Endothelial cell of umbilical vein (primary cell): Measurements from ENCODE around the gene PPHLN1. TPM values are rescaled to one million over a fixed set of nuclear protein-coding genes. Genes with fewer than 3 reads are reported as not detected.

Experiments used
- BruUV-seq: library from RNA; stranded (reverse); fragments of 400-500 nt; replicated peaks from 2 replicates; lab custom pipeline; 2021; lab: Mats Ljungman, UMichigan
- CTCF ChIA-PET: fragments of 300-600, 350-600 bp; sonication (Branson Sonifier 250); formaldehyde crosslinking; loops from one replicate; lab custom pipeline; 2021; ENCODE audit warnings: antibody characterized with exemption, inconsistent platforms; lab: Charles Lee
- POLR2A ChIA-PET: fragments of 300-600, 350-600 bp; sonication (Branson Sonifier 250); formaldehyde crosslinking; loops from one replicate; lab custom pipeline; 2021; ENCODE audit warnings: antibody characterized with exemption, inconsistent platforms; lab: Charles Lee
- DNase-seq: peaks from one replicate; pipeline ENCODE4 v3.0.0-alpha.2; 2011; ENCODE audit warnings: low read depth, low spot score
- FAIRE-seq: peaks from 2 replicates; lab custom pipeline; 2011; peaks lifted over from hg19 to GRCh38; lab: Jason Lieb, UNC
- H2AFZ ChIP-seq: 2 replicates; pipeline ENCODE4 v1.6.0; 2012; ENCODE audit warnings: low read depth, low read length, control low read depth, inconsistent platforms
- H3K27ac ChIP-seq: 2 replicates; pipeline ENCODE4 v1.5.1; 2011; ENCODE audit warnings: low read depth, mild to moderate bottlenecking, control low read depth, low read length, moderate library complexity; ENCODE audit not compliant: insufficient read depth
- H3K27me3 ChIP-seq, 2 experiments: 2 replicates each; pipeline versions ENCODE4 v1.6.0 to v1.6.1; 2011; ENCODE audit warnings: low read length in 2 of 2, mixed read lengths in 1 of 2; ENCODE audit not compliant: control insufficient read depth in 2 of 2, insufficient read depth in 2 of 2
- H3K36me3 ChIP-seq, 2 experiments: 2 replicates in 1 of 2; 3 replicates in 1 of 2; pipeline ENCODE4 v1.5.1; 2011; ENCODE audit warnings: low read length in 2 of 2, mild to moderate bottlenecking in 1 of 2, moderate library complexity in 1 of 2; ENCODE audit not compliant: control insufficient read depth in 2 of 2, insufficient read depth in 2 of 2; ENCODE audit errors: extremely low read depth in 1 of 2
- H3K4me1 ChIP-seq: 3 replicates; pipeline ENCODE4 v1.5.1; 2011; ENCODE audit warnings: mild to moderate bottlenecking, low read length; ENCODE audit not compliant: control insufficient read depth, insufficient read depth; ENCODE audit errors: extremely low read depth
- H3K4me2 ChIP-seq: 2 replicates; pipeline ENCODE4 v1.6.1; 2011; ENCODE audit warnings: low read length, control low read depth, mixed read lengths; ENCODE audit not compliant: insufficient read depth
- H3K4me3 ChIP-seq, 3 experiments: fragments of 200-600 bp in 1 of 3; sonication (generic), shearing (Covaris generic) in 1 of 3; replicated peaks in 1 of 3; 2 replicates each; pipeline ENCODE4 v1.5.1; 2011 to 2016; ENCODE audit warnings: control low read depth in 3 of 3, low read length in 3 of 3, mild to moderate bottlenecking in 2 of 3, inconsistent platforms in 1 of 3, low read depth in 1 of 3, moderate library complexity in 1 of 3; ENCODE audit not compliant: insufficient read depth in 1 of 3
- H3K79me2 ChIP-seq: 2 replicates; pipeline ENCODE4 v1.6.0; 2012; ENCODE audit warnings: low read length, inconsistent platforms; ENCODE audit not compliant: control insufficient read depth, insufficient read depth
- H3K9ac ChIP-seq: replicated peaks from 2 replicates; pipeline ENCODE3; 2011; ENCODE audit warnings: low read length, control low read depth; ENCODE audit not compliant: insufficient read depth; ENCODE audit errors: extremely low read depth
- H3K9me1 ChIP-seq: replicated peaks from 3 replicates; pipeline ENCODE4 v1.6.0; 2011; ENCODE audit warnings: mild to moderate bottlenecking, low read length; ENCODE audit not compliant: control insufficient read depth, insufficient read depth; ENCODE audit errors: extremely low read depth
- H3K9me3 ChIP-seq: replicated peaks from 2 replicates; pipeline ENCODE4 v1.5.1; 2012; ENCODE audit warnings: low read length, inconsistent platforms; ENCODE audit not compliant: control insufficient read depth, insufficient read depth
- H4K20me1 ChIP-seq: replicated peaks from 2 replicates; pipeline ENCODE3; 2011; ENCODE audit warnings: mild to moderate bottlenecking, low read length; ENCODE audit not compliant: control insufficient read depth, insufficient read depth; ENCODE audit errors: extremely low read depth
- CTCF ChIP-seq, 2 donors: IDR thresholded peaks; 1 replicate in 1 of 2; 2 replicates in 1 of 2; pipeline ENCODE4 v1.5.1; 2011; ENCODE audit warnings: low read length in 2 of 2, mild to moderate bottlenecking in 2 of 2, moderate library complexity in 2 of 2, control low read depth in 1 of 2, inconsistent platforms in 1 of 2, low read depth in 1 of 2; ENCODE audit not compliant: insufficient read depth in 1 of 2; ENCODE audit errors: extremely low read depth in 1 of 2
- EZH2 ChIP-seq: IDR thresholded peaks from 2 replicates; pipeline ENCODE4 v1.6.1; 2012; ENCODE audit warnings: borderline replicate concordance, low read depth, mild to moderate bottlenecking, moderate library complexity, low read length, inconsistent platforms; ENCODE audit not compliant: severe bottlenecking
- FOS ChIP-seq: IDR thresholded peaks from 2 replicates; pipeline ENCODE4 v1.6.1; 2011; ENCODE audit warnings: mild to moderate bottlenecking, low read length, moderate library complexity, borderline replicate concordance; ENCODE audit not compliant: insufficient read depth
- GATA2 ChIP-seq: IDR thresholded peaks from 2 replicates; pipeline ENCODE4 v1.7.0; 2011; ENCODE audit warnings: low read depth, mild to moderate bottlenecking, moderate library complexity, mixed read lengths, low read length; ENCODE audit not compliant: insufficient read length, insufficient read depth
- JUN ChIP-seq: IDR thresholded peaks from 2 replicates; pipeline ENCODE4 v1.6.1; 2011; ENCODE audit warnings: borderline replicate concordance, low read depth; ENCODE audit not compliant: insufficient read length, insufficient read depth
- MAX ChIP-seq: IDR thresholded peaks from 2 replicates; pipeline ENCODE4 v1.6.1; 2011; ENCODE audit not compliant: insufficient read depth, insufficient read length
- MYC ChIP-seq: IDR thresholded peaks from one replicate; pipeline ENCODE4 v1.6.1; 2011; ENCODE audit warnings: mild to moderate bottlenecking, low read depth, low read length
- POLR2A ChIP-seq: IDR thresholded peaks from 2 replicates; pipeline ENCODE4 v1.6.1; 2012; ENCODE audit warnings: low read depth, mild to moderate bottlenecking, control low read depth, low read length
- POLR2AphosphoS5 ChIP-seq: IDR thresholded peaks from 2 replicates; pipeline ENCODE4 v1.6.1; 2012; ENCODE audit warnings: low read depth, mild to moderate bottlenecking, control low read depth, low read length, moderate library complexity; ENCODE audit not compliant: insufficient read depth
- dilution Hi-C: fragments of 300-500 bp; cut with MboI; formaldehyde crosslinking; loops from one replicate; pipeline ENCODE4 v1.15.0; 2019; ENCODE audit warnings: low sequenced_read_pairs; ENCODE audit not compliant: extremely low pct_ligation_motif_present
- intact Hi-C: fragments of 100-400 bp; cut with micrococcal nuclease; formaldehyde crosslinking; loops from one replicate; pipeline ENCODE4 v1.10.0; 2022
- polyA plus RNA-seq, 4 experiments: library from polyadenylated mRNA; depleted of rRNA in 3 of 4; stranded (reverse) in 3 of 4; unstranded in 1 of 4; fragments of >200 nt; gene quantifications; 2 replicates each; pipeline versions ENCODE4 v1.2.1 to v1.2.3, GENCODE V29; 2011 to 2012; ENCODE audit warnings: missing spikeins in 1 of 4
- total RNA-seq: library from RNA; stranded (reverse); gene quantifications from 2 replicates; pipeline ENCODE4 v1.2.3, GENCODE V29; 2021

PPHLN1 gene
- total and polyA plus RNA-seq, 2 donors (not counting 3 experiments of a cell fraction or from before 2014, with no cell fraction given): 23.4 to 62.2 TPM

GRCh38 chr12:42484996-42485395 lies 159.0 kb downstream of the PPHLN1 start:
- dilution Hi-C loops: no loop called here
- FAIRE-seq (peak; percentile 62), DNase-seq (peak; percentile 58)
- Histone ChIP-seq H2AFZ (no peak overlapping the region), H3K9ac (peak overlapping the region; percentile 97), H3K4me3 (peak overlapping the region in 1 of 3 experiments; percentile 59), H3K27ac (peak overlapping the region; percentile 96), H3K79me2 (peaks cover 61% of the 10 kb centered on the region), H3K9me3 (no peaks in the 10 kb centered on the region), H3K9me1 (no peaks in the 10 kb centered on the region), H3K27me3 (no peaks in the 10 kb centered on the region), H3K36me3 (no peaks in the 10 kb centered on the region), H3K4me1 (peaks cover 45% of the 10 kb centered on the region), H4K20me1 (no peaks in the 10 kb centered on the region), H3K4me2 (peak overlapping the region; percentile 74)
- BruUV-seq: no TSS peak
- TF ChIP-seq MAX: no peak
- no peak for TF ChIP-seq POLR2A
- TF ChIP-seq CTCF (IDR thresholded peaks at IDR 0.05; ENCODE audit: extremely low read depth in 1 of 2, insufficient read depth in 1 of 2, low read depth in 1 of 2, low read length in 2 of 2): no peak
- TF ChIP-seq FOS: no peak
- TF ChIP-seq GATA2: no peak
- no peak for TF ChIP-seq MYC
- TF ChIP-seq JUN: no peak
- no peak for TF ChIP-seq EZH2
- no peak for TF ChIP-seq POLR2AphosphoS5
- intact Hi-C loops: loop anchor here (5.0 to 10.0 kb wide), 5 partner anchors 188 to 1223 kb away; no protein-coding TSS in a partner anchor
- ChIA-PET POLR2A (interaction anchor here (0.5 to 2.7 kb wide), 5 partner anchors 11 to 796 kb away, joined by 3 to 7 read pairs (median 6); no protein-coding TSS in a partner anchor), CTCF (interaction anchor here (0.9 to 4.8 kb wide), 10 partner anchors 9 to 852 kb away, joined by 3 to 101 read pairs (median 4); no protein-coding TSS in a partner anchor)
